HG03558 (cell line): ENCODE results near the gene HEPN1.
"Not testable (repeated sequence)": the region's sequence is repeated elsewhere in the genome, so short reads cannot be mapped to it uniquely, and the experiment has no call there.

Experiments
- ATAC-seq: cut with Tn5 transposase; IDR thresholded peaks from one replicate; pipeline ENCODE4 v1.9.1; 2021; ENCODE audit warnings: moderate number of reproducible peaks; ENCODE audit not compliant: unreplicated experiment; ENCODE audit errors: extremely low read depth

The HEPN1 gene

DNA sequence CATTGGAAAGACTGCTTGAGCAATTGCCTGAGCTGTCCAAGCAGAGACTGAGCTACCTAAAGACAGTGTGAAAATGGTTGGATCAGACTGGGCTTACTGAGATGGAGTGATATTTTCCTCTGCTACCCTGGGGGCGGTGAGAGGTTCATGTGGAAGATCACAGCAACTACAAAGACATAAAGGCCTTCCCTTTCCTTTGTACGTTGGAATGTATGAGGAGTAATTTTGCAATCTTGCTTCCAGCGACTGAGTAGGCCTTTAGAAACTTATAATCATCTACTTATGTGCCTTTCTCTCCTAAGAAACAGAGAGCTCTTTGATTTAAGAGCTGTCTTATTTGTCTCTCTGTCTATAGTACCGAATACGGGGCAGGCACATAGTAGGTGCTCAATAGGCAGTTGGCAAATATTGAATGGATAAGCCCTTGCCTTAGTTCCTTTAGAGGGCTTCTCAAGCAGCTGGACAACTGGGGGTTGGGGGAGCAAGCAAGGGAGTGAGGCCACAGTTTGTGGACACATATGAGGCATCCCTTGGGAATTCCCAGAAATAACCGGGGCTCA lies 19.2 kb downstream of the HEPN1 start:
- ATAC-seq = no peak

DNA sequence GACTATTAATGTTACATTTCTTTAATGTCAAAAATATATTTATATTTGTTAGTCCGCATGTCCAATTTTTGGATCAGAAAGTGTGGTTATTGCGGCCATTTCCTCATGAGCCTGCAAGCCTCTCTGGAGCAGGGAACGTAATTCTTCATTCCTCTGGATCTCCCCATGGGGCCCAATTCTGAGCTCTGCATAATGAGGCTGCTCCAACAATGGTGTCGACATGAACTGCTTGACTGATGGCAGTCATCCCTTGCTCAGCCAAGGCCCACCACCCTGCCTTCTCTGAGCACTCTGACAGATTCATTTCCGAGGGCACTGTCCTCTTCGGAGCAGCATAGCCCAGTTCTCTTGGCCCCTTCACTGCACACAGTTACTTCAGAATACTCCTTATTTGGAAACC lies 19.9 kb downstream of the HEPN1 start:
- ATAC-seq = no peak

DNA sequence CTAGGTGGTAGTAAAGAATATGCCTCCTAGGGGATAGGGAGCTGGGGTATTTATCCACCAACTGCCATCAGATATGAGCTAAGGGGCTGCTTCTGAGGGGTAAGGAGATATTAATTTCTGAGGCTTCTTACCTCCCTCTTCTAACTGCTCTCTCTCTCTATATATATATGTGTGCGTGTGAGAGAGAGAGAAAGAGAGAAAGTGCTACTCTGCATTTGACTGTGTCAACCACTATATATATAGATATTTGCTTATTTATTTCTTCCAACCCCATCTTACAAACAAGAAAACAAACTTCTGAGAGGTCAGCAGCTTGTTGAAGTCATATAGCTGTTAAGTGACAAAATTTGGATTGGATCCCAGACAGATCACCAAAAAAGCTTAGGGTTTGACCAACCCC lies 22.7 kb downstream of the HEPN1 start:
- ATAC-seq = no peak

DNA sequence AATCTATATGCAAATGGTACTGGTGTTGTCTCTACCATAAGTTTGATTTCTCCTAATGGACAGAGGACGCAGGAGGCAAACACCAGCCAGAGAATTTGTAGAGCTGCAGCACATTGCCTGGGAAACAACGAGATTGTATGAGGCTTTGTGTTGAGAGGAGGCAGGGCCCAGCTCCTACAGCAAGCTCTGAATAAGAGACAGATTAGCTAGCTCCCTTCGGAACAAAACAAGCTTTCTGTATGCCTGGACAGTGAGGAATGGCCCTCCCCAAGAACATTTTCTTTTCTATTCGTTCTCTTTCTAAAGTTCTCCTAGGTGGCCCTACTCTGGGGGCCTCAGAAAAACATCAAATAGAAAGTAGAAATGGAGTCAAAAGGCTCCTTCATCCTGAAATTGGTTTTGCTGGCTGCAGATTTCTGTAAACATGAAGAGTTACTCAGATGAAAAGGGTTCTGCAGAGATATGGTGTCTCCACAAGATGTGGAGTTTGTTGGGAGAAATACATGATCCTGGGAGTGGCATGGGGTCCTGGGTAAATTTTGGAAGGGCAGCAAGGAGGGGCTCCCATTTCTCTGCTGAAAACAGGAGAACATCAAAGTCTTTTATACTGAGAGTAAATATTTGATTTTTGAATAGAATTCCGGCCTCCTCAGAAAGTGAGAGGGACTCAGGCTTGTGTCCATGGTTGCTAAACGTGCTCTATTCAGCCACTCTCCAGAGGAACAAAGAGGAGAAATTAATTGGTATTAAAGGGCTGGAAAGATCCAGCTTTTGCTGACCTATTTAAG lies 23.6 kb downstream of the HEPN1 start:
- no peak for ATAC-seq

DNA sequence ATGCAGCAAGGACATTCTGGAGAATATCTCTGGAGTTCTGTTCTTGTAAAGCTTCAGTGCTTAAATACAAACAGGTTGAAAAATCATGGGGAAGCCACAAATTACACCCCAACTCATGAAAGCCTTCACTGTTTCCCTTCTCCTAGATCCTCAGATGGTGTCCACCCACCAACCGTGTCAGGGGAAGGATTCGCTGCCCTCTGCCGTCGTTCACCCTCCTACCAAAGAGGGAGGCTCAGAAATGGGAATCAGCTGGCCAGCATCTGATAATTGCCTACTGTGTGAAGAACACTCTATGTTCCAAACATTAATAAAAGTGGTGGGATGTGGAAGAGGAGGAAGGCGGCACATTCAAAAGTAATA lies 24.2 kb downstream of the HEPN1 start:
- ATAC-seq = no peak

DNA sequence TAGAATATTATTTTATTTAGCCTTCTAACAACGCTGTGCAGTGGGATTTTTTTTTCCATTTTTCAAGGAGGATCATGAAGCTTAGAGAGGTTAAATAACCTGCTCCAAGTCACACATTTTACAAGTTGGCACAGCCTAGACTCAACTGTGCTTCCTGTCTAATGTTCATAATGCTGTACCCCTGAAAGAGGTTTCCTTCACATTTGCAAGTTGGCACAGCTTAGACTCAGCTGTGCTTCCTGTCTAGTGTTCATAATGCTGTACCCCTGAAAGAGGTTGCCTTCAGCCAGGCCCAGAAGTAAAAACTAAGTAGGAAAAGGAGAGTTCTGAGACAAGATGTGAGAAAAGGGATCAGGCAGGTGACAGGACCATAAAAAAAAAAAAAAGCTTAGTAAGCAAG lies 24.7 kb downstream of the HEPN1 start:
- no peak for ATAC-seq

DNA sequence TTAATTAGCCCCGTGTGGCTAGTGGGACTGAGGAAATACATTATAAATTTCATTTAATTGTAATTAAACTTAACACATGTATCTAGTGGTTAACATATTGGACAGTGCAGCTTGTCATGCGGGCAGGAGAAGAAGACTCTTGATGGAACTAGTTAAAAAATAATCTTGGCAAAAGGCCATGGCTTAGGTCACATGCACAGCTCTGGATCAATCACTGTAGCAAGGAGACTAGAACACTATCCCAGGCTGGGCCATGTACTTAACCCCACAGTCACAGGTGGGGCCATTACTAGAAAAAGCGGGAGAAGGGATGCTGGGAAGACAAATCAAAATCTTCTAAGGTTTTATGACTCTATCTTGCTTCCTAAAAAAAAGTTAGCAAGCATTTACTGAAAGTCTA lies 25.5 kb downstream of the HEPN1 start:
- no peak for ATAC-seq

DNA sequence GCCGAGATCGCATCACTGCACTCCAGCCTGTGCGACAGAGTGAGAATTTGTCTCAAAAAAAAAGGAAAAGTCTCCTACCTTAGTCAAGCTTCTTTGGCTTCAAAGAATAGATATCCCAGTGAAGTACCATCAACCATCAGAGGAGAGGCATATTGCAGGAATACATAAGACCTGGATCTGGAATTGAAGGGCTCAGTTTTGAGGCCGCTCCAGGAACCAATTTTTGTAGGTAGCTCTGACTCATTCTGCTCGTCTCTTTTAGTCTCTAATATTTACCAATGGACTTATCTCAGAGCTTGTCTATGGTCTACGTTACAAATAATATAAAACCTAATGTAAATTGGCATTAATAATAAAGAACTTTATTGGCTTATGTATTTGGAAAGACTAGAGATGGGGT lies 26.8 kb downstream of the HEPN1 start:
- no peak for ATAC-seq

DNA sequence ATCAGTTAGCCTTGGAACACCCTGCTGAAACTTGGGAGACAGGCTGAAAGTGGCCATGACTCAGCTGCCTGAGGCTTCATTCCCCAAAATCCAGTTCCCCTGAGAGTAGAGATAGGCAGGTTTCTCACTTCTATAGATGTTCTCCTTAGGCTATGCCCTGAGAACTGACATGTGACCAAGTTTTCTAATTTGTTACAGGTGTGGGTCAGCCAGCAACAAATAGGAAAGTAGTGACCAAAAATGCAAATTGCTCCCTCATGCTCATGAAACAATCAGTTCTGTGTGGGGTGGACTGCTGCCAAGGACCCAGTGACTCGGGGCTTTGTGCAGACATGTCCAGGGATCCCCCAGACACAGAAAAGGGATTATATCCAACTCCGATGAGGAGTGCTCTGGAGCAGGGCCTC lies 27.7 kb downstream of the HEPN1 start:
- ATAC-seq = no peak

DNA sequence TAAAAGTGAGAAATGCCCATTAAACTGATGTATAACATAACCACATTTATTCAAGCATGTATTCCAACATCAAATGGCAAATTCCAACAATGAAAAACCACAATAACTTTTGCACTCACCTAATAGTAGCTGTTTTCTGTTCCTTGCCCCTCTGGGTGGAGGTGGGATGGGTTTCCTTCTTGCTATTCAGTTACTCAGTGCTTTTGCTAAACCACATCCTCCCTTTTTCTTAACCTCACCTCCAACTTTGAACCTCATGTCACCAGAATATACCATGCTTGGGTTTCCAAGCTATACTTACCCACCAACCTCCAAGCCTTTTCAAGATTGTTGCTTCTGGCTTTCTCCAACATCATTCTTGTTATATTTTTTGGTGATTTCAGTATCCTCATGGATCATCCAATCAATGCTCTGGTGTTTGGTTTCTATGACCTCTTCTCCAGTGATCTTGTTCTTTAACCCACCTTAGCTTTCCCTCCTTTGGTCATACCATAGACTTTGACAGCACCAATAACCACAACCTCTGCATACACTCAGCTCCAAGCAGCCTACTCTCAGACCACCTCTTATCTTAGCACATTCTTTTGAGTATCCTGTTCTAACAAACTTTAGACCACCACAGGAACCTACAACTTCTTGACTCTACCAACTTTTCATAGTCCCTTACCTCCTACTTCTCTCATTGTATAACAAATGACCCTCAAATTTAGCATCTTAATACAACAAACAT lies 31.7 kb downstream of the HEPN1 start:
- ATAC-seq = no peak

DNA sequence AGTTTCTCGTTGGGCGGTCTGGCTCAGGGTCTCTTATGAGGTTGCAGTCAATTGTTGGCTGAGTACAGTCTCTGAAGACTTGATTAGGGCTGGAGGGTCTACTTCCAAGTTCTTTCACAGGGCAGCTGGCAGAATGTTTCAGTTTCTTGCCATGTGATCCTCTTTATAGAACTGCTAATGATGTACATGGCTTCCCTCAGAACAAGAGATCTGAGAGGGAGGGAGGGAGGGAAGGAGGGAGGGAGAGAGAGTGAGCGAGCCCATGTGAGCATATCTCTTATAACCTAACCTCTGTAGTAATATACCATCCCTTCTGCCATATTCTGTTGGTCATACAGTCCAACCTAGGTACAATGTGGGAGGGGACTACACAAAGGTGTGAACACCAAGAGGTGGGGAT lies 32.3 kb downstream of the HEPN1 start:
- no peak for ATAC-seq

DNA sequence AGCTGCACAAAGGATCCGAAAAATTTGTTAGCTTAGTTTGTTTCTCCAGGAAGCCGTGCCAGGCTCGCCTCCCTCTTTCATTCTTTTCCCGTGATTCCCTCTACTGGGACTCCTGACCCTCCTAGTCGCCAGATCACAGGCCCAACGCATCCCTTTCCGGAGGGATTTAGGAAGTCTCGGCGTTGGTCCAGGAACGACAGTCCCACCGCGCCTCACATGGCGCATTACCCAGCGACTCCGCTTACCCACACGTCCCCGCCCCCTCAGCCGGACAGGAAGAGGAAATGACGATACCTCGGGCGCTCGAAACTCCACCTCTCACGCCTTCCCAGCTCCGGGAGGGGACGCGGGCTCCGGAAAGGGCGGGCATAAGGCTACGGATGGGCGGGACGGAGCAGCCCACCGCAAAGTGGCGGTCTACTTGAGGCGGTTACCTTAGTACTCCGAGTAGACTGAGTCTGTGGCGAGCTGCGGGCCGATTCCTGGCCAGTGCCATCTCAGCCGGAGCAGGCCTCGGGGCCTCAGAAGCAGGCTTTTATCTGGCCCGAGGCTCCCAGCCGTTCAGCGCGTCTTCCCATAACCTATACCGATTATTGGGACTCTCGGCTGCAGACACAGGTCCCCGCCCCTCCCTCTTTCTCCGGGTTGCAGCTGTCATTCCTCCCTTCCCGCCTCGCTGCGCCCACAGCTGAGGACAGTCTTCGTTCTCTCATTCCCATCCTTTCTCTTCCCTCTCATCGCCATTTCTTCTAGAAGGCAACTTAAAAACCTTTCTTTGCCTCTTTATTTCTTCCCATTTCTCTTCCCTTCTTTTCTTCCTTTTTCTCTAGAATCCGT lies 34.9 kb downstream of the HEPN1 start, which contains the start of gene CCDC15:
Gene CCDC15 (plus strand): TSS at position 450 of the 837 bp plus-strand sequence. CDS start 531 bp downstream, outside the sequence.
- ATAC-seq = peak; percentile 96

DNA sequence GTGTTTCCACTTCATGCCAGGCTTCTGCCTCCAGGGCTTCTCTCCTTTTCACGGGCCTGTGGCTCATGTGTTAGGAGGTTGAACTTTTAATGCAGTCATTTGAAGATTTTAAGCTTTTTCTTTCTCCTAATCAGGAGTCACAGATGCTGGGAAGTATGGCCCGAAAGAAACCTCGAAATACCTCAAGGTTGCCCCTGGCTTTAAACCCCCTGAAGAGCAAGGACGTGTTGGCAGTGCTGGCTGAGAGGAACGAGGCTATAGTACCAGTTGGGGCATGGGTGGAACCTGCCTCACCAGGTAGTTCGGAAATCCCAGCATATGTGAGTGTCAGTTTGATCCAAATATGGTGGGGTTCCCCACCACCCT lies 35.5 kb downstream of the HEPN1 start:
- ATAC-seq = no peak

DNA sequence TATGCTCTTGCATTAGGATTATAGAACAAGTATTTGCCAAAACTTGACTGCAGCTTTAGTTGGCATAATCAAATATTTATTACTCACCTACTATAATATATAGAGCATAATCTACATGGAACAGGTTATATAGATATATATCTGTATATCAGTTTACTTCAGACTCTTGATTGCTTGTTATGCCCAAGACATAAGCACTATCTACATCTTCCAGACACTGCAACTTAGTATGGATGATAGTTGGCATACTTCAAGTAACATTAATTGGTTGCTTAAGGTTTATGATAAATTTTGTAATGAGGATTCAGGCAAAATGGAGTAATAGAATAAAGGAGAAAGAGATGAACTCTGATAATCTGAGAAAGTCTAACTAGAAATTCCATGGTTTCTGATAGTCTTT lies 36.0 kb downstream of the HEPN1 start:
- no peak for ATAC-seq

DNA sequence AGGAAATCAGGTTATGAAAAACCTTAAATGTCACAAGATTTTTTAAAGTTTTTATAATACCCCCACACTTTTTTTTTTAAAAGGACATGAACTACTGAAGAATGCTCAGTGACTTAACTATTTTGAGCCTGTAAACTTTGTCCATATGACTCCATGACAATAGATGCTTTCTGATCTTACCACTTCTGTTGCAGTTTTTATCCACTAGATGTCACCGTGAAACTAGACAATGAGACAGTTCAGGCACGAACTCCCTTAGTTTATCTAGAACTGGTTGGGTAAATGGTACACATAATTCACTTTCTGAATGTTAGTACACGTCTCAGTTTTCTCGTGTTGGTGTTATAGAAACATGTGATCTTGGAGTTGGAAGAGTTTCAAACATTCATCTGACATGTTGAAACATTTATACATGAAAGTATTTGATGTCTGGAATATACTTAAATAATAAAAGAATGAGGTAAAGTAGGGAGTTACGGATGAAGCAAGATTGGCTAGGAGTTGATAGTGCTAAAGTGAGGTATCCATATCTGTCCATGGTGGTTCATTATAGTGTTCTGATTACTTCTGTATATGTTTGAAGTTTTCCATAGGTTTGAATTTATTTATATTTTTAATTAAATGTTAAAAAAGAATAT lies 43.0 kb downstream of the HEPN1 start:
- peak; percentile 82 for ATAC-seq

DNA sequence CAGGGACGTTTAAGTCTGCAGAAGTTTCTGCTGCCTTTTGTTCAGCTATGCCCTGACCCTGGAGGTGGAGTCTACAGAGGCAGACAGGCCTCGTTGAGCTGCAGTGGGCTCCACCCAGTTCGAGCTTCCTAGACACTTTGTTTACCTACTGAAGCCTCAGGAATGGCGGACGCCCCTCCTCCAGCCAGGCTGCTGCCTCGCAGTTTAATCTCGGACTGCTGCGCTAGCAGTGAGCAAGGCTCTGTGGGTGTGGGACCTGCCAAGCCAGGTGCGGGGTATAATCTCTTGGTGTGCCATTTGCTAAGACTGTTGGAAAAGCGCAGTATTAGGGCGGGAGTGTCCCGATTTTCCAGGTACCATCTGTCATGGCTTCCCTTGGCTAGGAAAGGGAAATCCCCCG lies 49.1 kb downstream of the HEPN1 start:
- ATAC-seq = not testable (repeated sequence)
